H1 (cell line): ENCODE data around the gene ACOT12. TPM values are rescaled to one million over a fixed set of nuclear protein-coding genes. Genes with fewer than 3 reads are reported as not detected.

Experiments used
- NRF1 ChIP-seq: IDR thresholded peaks from 2 replicates; pipeline ENCODE4 v1.6.1; 2011; ENCODE audit warnings: mild to moderate bottlenecking, low read depth, low read length, improper control_type of control experiment
- POLR2A ChIP-seq, 2 experiments: IDR thresholded peaks; 1 replicate in 1 of 2; 2 replicates in 1 of 2; pipeline ENCODE4 v1.6.1; 2011; ENCODE audit warnings: low read depth in 2 of 2, low read length in 2 of 2, mild to moderate bottlenecking in 2 of 2; ENCODE audit errors: control extremely low read depth in 1 of 2
- RNF2 ChIP-seq: fragments of 200-900, 300-1000 bp; sonication (generic); IDR thresholded peaks from 2 replicates; pipeline ENCODE4 v1.7.1; 2016; ENCODE audit warnings: borderline replicate concordance, low read depth, mild to moderate bottlenecking, antibody characterized with exemption, low read length; ENCODE audit not compliant: poor library complexity, severe bottlenecking; ENCODE audit errors: missing control alignments
- SUZ12 ChIP-seq: fragments of 200-600 bp; sonication (generic); IDR thresholded peaks from 2 replicates; pipeline ENCODE4 v1.6.1; 2012; ENCODE audit warnings: mild to moderate bottlenecking, inconsistent platforms, low read length, moderate library complexity, mixed read lengths
- TBP ChIP-seq: IDR thresholded peaks from 2 replicates; pipeline ENCODE4 v1.6.1; 2011; ENCODE audit warnings: low read depth, low read length, improper control_type of control experiment
- polyA plus RNA-seq, 7 experiments: library from polyadenylated mRNA; depleted of rRNA in 3 of 7; stranded (reverse) in 5 of 7; unstranded in 2 of 7; fragments of >200 nt in 5 of 7; fragments of 200-250 nt in 2 of 7; gene quantifications; 1 replicate in 5 of 7; 2 replicates in 1 of 7; 4 replicates in 1 of 7; pipeline versions ENCODE4 v1.2.1 to v1.2.3, GENCODE V29; 2011 to 2013; ENCODE audit warnings: missing spikeins in 2 of 7, mixed read lengths in 2 of 7
- total RNA-seq: library from RNA; stranded (reverse); fragmentation: NEBNext Ultra II Directional; extraction: Animal tissue kit (Norgen Biotek cat#: 25700); gene quantifications from 2 replicates; pipeline ENCODE4 v1.2.1, GENCODE V29; 2021

Gene ACOT12
- total and polyA plus RNA-seq, 2 of the 8 experiments (the other 6 are each of a cell fraction or from before 2014, with no cell fraction given), result 0.29 TPM; not detected in 1

- TF ChIP-seq TBP (no peak), RNF2 (no peak), NRF1 (no peak), POLR2A (IDR thresholded peaks at IDR 0.05; ENCODE audit: control extremely low read depth in 1 of 2, low read depth in 2 of 2, low read length in 2 of 2) (no peak), SUZ12 (no peak)
Observed at GRCh38 chr5:81363093-81363871, 30.7 kb downstream of the ACOT12 start (continued).
